HepG2 (cell line): ENCODE measurements around the gene CCT4. TPM values are rescaled to one million over a fixed set of nuclear protein-coding genes. Genes with fewer than 3 reads are reported as not detected.

Experiments used
- ATAC-seq: fragments of 200-7000 bp; cut with Tn5 transposase; 3 replicates; pipeline ENCODE4 v1.9.1; 2020; ENCODE audit warnings: mild to moderate bottlenecking, moderate library complexity
- BruUV-seq: library from RNA; stranded (reverse); fragments of 400-500 nt; replicated peaks from 2 replicates; lab custom pipeline; 2021; lab: Mats Ljungman, UMichigan
- CTCF ChIA-PET: fragments of 300-600 bp; formaldehyde crosslinking; extraction: SDS; loops from one replicate; lab custom pipeline; 2021; ENCODE audit warnings: low total read pairs, inconsistent platforms, low intra/inter-chr PET ratio; lab: Yijun Ruan, JAX
- POLR2A ChIA-PET: fragments of 350-600 bp; sonication (Branson Sonifier 250); formaldehyde crosslinking; loops from one replicate; lab custom pipeline; 2020; ENCODE audit warnings: antibody characterized with exemption, inconsistent platforms; lab: Yijun Ruan, JAX
- DNase-seq: peaks from one replicate; pipeline ENCODE4 v3.0.0-alpha.2; 2015; ENCODE audit warnings: low spot score
- FAIRE-seq: peaks from 3 replicates; lab custom pipeline; 2011; peaks lifted over from hg19 to GRCh38; lab: Jason Lieb, UNC
- H2AFZ ChIP-seq: one replicate; pipeline ENCODE4 v1.6.1; 2011; ENCODE audit warnings: low read length, inconsistent platforms
- H3K27ac ChIP-seq: fragments of 300-600 bp; 3 replicates; pipeline ENCODE4 v1.8.0; 2011; ENCODE audit warnings: mixed run types, mild to moderate bottlenecking, mixed read lengths, low read length, inconsistent platforms; ENCODE audit not compliant: insufficient read depth; ENCODE audit errors: extremely low read length
- H3K27me3 ChIP-seq, 2 experiments: fragments of 200-600 bp in 1 of 2; 2 replicates in 1 of 2; 3 replicates in 1 of 2; pipeline versions ENCODE4 v1.6.0 to v1.8.0; 2011; ENCODE audit warnings: low read length in 2 of 2, mild to moderate bottlenecking in 2 of 2, moderate library complexity in 2 of 2, inconsistent platforms in 1 of 2; ENCODE audit not compliant: insufficient read depth in 2 of 2, control insufficient read depth in 1 of 2
- H3K36me3 ChIP-seq, 2 experiments: fragments of 200-600 bp in 1 of 2; replicated peaks in 1 of 2; 2 replicates in 1 of 2; 3 replicates in 1 of 2; pipeline versions ENCODE4 v1.5.1 to v1.8.0; 2011; ENCODE audit warnings: low read length in 2 of 2, inconsistent platforms in 1 of 2; ENCODE audit not compliant: insufficient read depth in 2 of 2, control insufficient read depth in 1 of 2
- H3K4me1 ChIP-seq: 2 replicates; pipeline ENCODE4 v1.5.1; 2012; ENCODE audit warnings: low read length, inconsistent platforms; ENCODE audit not compliant: insufficient read depth
- H3K4me2 ChIP-seq: 2 replicates; pipeline ENCODE4 v1.6.0; 2011; ENCODE audit warnings: low read depth, low read length, inconsistent platforms
- H3K4me3 ChIP-seq, 3 experiments: fragments of 200-600 bp in 1 of 3; sonication (generic), shearing (Covaris generic) in 1 of 3; replicated peaks in 1 of 3; 2 replicates each; pipeline ENCODE4 v1.5.1; 2011 to 2016; ENCODE audit warnings: low read length in 3 of 3, inconsistent platforms in 2 of 3, low read depth in 2 of 3, mild to moderate bottlenecking in 2 of 3, control low read depth in 1 of 3, mixed read lengths in 1 of 3; ENCODE audit not compliant: insufficient read depth in 1 of 3
- H3K79me2 ChIP-seq: one replicate; pipeline ENCODE4 v1.6.1; 2011; ENCODE audit warnings: low read length, inconsistent platforms; ENCODE audit not compliant: insufficient read depth
- H3K9ac ChIP-seq: 2 replicates; pipeline ENCODE4 v1.6.0; 2011; ENCODE audit warnings: mild to moderate bottlenecking, low read depth, low read length, inconsistent platforms; ENCODE audit not compliant: insufficient read depth
- H3K9me3 ChIP-seq: 2 replicates; pipeline ENCODE4 v1.5.1; 2012; ENCODE audit warnings: mild to moderate bottlenecking, low read length
- H4K20me1 ChIP-seq: 2 replicates; pipeline ENCODE4 v1.6.0; 2011; ENCODE audit warnings: inconsistent platforms, mild to moderate bottlenecking, low read length, moderate library complexity; ENCODE audit not compliant: insufficient read depth
- ARNT ChIP-seq: fragments of 450-650 bp; IDR thresholded peaks from 2 replicates; pipeline ENCODE4 v1.6.1; 2017
- GMEB1 ChIP-seq: sonication (generic); formaldehyde crosslinking; IDR thresholded peaks from 2 replicates; pipeline ENCODE4 v1.5.1; 2020; ENCODE audit warnings: missing genetic modification reagents, mild to moderate bottlenecking, borderline replicate concordance
- HMG20A ChIP-seq: IDR thresholded peaks from 2 replicates; pipeline ENCODE4 v1.6.1; 2016; ENCODE audit warnings: borderline replicate concordance
- JDP2 ChIP-seq: sonication (generic); formaldehyde crosslinking; IDR thresholded peaks from 2 replicates; pipeline ENCODE4 v1.8.1; 2022; ENCODE audit warnings: missing genetic modification reagents, borderline replicate concordance
- MAFK ChIP-seq, 2 experiments: IDR thresholded peaks in 1 of 2; conservative IDR thresholded peaks in 1 of 2; 2 replicates each; pipeline ENCODE4 v1.6.1; 2011; ENCODE audit warnings: improper control_type of control experiment in 2 of 2, low read length in 2 of 2
- SP5 ChIP-seq: IDR thresholded peaks from 2 replicates; pipeline ENCODE4 v1.6.1; 2016; ENCODE audit warnings: low read depth, borderline replicate concordance
- SRF ChIP-seq: IDR thresholded peaks from 2 replicates; pipeline ENCODE4 v1.6.1; 2011; ENCODE audit warnings: mild to moderate bottlenecking, low read depth, low read length, moderate library complexity
- SRSF1 ChIP-seq: fragments of 200-400 bp; formaldehyde crosslinking; optimal IDR thresholded peaks from 2 replicates; pipeline ENCODE3; 2017; ENCODE audit warnings: mild to moderate bottlenecking, low read depth, low read length, moderate library complexity
- TBP ChIP-seq: sonication (generic); formaldehyde crosslinking; IDR thresholded peaks from 2 replicates; pipeline ENCODE4 v1.5.0; 2020; ENCODE audit warnings: missing genetic modification reagents
- TCF12 ChIP-seq, 2 experiments: fragments of 450-650 bp in 1 of 2; sonication (generic) in 1 of 2; formaldehyde crosslinking in 1 of 2; IDR thresholded peaks; 2 replicates each; pipeline versions ENCODE4 v1.6.1 to v1.8.0; 2017 to 2022; ENCODE audit warnings: antibody characterized with exemption in 1 of 2, mild to moderate bottlenecking in 1 of 2, missing genetic modification reagents in 1 of 2, moderate library complexity in 1 of 2
- ZNF839 ChIP-seq: sonication (generic); formaldehyde crosslinking; IDR thresholded peaks from 2 replicates; pipeline ENCODE4 v1.4.0; 2020; ENCODE audit warnings: missing genetic modification reagents, mild to moderate bottlenecking, borderline replicate concordance
- WGBS: methylation state at CpG from one replicate; pipeline ENCODE4 v1.1.6; 2017; ENCODE audit warnings: low lambda C conversion rate; 5-methylcytosine and 5-hydroxymethylcytosine counted together
- in situ Hi-C: cut with HindIII; loops from 2 replicates; pipeline ENCODE4 v1.10.0; 2017; ENCODE audit warnings: low pct_unique_long_range_greater_than_20kb; ENCODE audit not compliant: extremely low pct_ligation_motif_present
- intact Hi-C: fragments of 100-400 bp; cut with micrococcal nuclease; formaldehyde crosslinking; loops from one replicate; pipeline ENCODE4 v1.10.0; 2022; ENCODE audit not compliant: unreplicated experiment
- polyA plus RNA-seq, 8 experiments: library from polyadenylated mRNA; depleted of rRNA in 3 of 8; stranded (reverse) in 7 of 8; unstranded in 1 of 8; fragments of >200 nt; fragmentation: Illumina TruSeq in 4 of 8; extraction: Trizol in 4 of 8; gene quantifications; 2 replicates each; pipeline versions ENCODE4 v1.2.1 to v1.2.3, GENCODE V29; 2011 to 2016; ENCODE audit warnings: low read depth in 4 of 8, missing spikeins in 1 of 8, mixed read lengths in 1 of 8; ENCODE audit not compliant: insufficient read depth in 1 of 8
- total RNA-seq, 5 experiments: library from RNA; depleted of rRNA; stranded (reverse); fragments of >200 nt; fragmentation: Illumina TruSeq; extraction: Trizol; gene quantifications; 2 replicates each; pipeline ENCODE4 v1.2.3, GENCODE V29; 2016; ENCODE audit warnings: low read depth in 1 of 5

The CCT4 gene
- total and polyA plus RNA-seq, 2 of the 13 experiments (the other 11 are each of a cell fraction or from before 2014, with no cell fraction given) = 138 to 340 TPM

GRCh38 chr2:61857224-61857623 lies 31.2 kb downstream of the CCT4 start:
- Histone ChIP-seq H3K9ac (no peak overlapping the region), H2AFZ (no peak overlapping the region), H3K36me3 (no peaks in the 10 kb centered on the region), H3K27me3 (no peaks in the 10 kb centered on the region; a peak in 1 of 5 replicates), H3K9me3 (no peaks in the 10 kb centered on the region), H3K27ac (no peak overlapping the region), H3K4me2 (no peak overlapping the region), H3K4me3 (no peak overlapping the region), H3K4me1 (peaks cover 19% of the 10 kb centered on the region)
- ChIA-PET POLR2A (no interaction called here), CTCF (no interaction called here)
- no peak for ATAC-seq
- DNase-seq = no peak
- FAIRE-seq = no peak
- no TSS peak for BruUV-seq
- in situ Hi-C loops = no loop called here
- TF ChIP-seq ZNF839 = no peak
- TF ChIP-seq JDP2 (CRISPR knock-in tag) = no peak
- no peak for TF ChIP-seq MAFK (conservative IDR thresholded peaks at IDR 0.05 in 1 of 2, IDR thresholded peaks at IDR 0.05 in 1 of 2; ENCODE audit: low read length in 2 of 2)
- no peak for TF ChIP-seq TCF12 (IDR thresholded peaks at IDR 0.05)
- TF ChIP-seq TCF12 (CRISPR knock-in tag; IDR thresholded peaks at IDR 0.05) = no peak
- TF ChIP-seq GMEB1 = no peak
- no peak for TF ChIP-seq TBP (CRISPR knock-in tag)
- TF ChIP-seq HMG20A (CRISPR knock-in tag) = no peak
- no peak for TF ChIP-seq SP5 (CRISPR knock-in tag)
- no peak for TF ChIP-seq SRSF1
- TF ChIP-seq SRF = no peak
- no peak for TF ChIP-seq ARNT
- TF ChIP-seq, all 625 proteins: peak for 0
- intact Hi-C loops = no loop called here
- Histone ChIP-seq H3K79me2 (no peaks in the 10 kb centered on the region), H4K20me1 (no peaks in the 10 kb centered on the region)
- 89% methylated on average over 3 of the region's 3 CpGs for WGBS
